Measurements from ENCODE around the gene CLBA1.
"Not testable (repeated sequence)": the region's sequence is repeated elsewhere in the genome, so short reads cannot be mapped to it uniquely, and the experiment has no call there.

The CLBA1 gene

DNA sequence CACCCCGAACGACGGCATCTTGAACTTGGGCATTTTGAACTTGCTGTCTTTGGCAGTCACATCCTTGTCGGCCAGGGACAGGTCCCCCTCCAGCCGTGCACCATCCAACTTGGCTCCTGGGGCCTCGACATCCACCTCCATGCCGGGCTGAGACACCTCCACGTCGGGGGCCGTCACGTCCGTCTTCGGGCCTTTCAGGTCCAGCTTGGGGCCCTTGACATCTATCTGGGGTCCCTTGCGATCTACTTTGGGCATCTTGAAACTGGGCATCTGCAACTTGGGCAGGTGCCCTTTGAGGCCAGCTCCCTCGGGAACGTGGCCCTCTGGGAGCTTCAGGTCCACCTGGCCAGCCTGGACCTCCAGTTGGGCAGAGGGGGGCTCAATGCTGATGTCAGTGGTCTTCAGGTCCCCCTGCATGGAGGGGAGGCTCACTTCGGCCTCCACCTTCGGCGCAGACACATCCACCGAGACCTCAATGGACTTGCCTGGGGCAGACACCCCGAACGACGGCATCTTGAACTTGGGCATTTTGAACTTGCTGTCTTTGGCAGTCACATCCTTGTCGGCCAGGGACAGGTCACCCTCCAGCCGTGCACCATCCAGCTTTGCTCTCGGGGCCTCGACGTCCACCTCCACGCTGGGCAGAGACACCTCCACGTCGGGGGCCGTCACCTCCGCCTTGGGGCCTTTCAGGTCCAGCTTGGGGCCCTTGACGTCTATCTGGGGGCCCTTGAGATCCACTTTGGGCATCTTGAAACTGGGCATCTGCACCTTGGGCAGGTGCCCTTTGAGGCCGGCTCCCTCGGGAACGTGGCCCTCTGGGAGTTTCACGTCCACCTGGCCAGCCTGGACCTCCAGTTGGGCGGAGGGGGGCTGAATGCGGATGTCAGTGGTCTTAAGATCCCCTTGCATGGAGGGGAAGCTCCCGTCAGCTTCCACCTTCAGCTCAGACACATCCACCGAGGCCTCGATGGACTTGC, 39.3 kb upstream of the CLBA1 start:
- in situ Hi-C loops (cut with HindIII; ENCODE audit: low sequenced_read_pairs); DNase-seq (ENCODE audit: low read depth); H3K4me3 ChIP-seq (ENCODE audit: low read depth, low read length): not testable (repeated sequence)

DNA sequence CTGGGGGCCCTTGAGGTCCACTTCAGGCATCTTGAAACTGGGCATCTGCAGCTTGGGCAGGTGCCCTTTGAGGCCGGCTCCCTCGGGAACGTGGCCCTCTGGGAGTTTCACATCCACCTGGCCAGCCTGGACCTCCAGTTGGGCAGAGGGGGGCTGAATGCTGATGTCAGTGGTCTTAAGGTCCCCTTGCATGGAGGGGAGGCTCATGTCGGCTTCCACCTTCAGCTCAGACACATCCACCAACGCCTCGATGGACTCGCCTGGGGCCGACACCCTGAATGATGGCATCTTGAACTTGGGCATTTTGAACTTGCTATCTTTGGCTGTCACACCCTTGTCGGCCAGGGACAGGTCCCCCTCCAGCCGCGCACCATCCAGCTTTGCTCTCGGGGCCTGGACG, 38.4 kb upstream of the CLBA1 start:
- in situ Hi-C loops (cut with HindIII; ENCODE audit: low sequenced_read_pairs); DNase-seq (ENCODE audit: low read depth); H3K4me3 ChIP-seq (ENCODE audit: low read depth, low read length): not testable (repeated sequence)

GRCh38 chr14:104947881-104948735, 37.5 kb upstream of the CLBA1 start:
- DNase-seq (ENCODE audit: low read depth); H3K4me3 ChIP-seq (ENCODE audit: low read depth, low read length); in situ Hi-C loops (cut with HindIII; ENCODE audit: low sequenced_read_pairs): not testable (repeated sequence)

- TF ChIP-seq CTCF (IDR thresholded peaks at IDR 0.05; ENCODE audit: low read depth, low read length, missing control alignments) = no peak
- H3K4me3 ChIP-seq (ENCODE audit: low read depth, low read length) = no peak overlapping the region
- no peak for DNase-seq (ENCODE audit: low read depth)
- in situ Hi-C loops (cut with HindIII; ENCODE audit: low sequenced_read_pairs) = no loop called here
Measured at GRCh38 chr14:104948736-104949031, 36.9 kb upstream of the CLBA1 start.

- in situ Hi-C loops (cut with HindIII; ENCODE audit: low sequenced_read_pairs); H3K4me3 ChIP-seq (ENCODE audit: low read depth, low read length); DNase-seq (ENCODE audit: low read depth): not testable (repeated sequence)
Measured at GRCh38 chr14:104949406-104949955, 36.1 kb upstream of the CLBA1 start.

DNA sequence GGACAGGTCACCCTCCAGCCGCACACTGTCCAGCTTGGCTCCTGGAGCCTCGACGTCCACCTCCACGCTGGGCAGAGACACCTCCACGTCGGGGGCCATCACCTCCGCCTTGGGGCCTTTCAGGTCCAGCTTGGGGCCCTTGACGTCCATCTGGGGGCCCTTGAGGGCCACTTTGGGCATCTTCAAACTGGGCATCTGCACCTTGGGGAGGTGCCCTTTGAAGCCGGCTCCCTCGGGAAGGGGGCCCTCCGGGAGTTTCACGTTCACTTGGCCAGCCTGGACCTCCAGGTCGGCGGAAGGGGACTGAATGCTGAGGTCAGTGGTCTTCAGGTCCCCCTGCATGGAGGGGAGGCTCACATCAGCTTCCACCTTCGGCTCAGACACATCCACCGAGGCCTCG, 35.6 kb upstream of the CLBA1 start:
- in situ Hi-C loops (cut with HindIII; ENCODE audit: low sequenced_read_pairs) = no loop called here

GRCh38 chr14:104950701-104951100, 34.9 kb upstream of the CLBA1 start:
- in situ Hi-C loops (cut with HindIII; ENCODE audit: low sequenced_read_pairs); H3K4me3 ChIP-seq (ENCODE audit: low read depth, low read length); DNase-seq (ENCODE audit: low read depth): not testable (repeated sequence)

More for the DNA sequence above, 35.6 kb upstream of the CLBA1 start:
- DNase-seq (ENCODE audit: low read depth) = no peak
- H3K4me3 ChIP-seq (ENCODE audit: low read depth, low read length) = no peak overlapping the region
- no peak for TF ChIP-seq CTCF (IDR thresholded peaks at IDR 0.05; ENCODE audit: low read depth, low read length, missing control alignments)

DNA sequence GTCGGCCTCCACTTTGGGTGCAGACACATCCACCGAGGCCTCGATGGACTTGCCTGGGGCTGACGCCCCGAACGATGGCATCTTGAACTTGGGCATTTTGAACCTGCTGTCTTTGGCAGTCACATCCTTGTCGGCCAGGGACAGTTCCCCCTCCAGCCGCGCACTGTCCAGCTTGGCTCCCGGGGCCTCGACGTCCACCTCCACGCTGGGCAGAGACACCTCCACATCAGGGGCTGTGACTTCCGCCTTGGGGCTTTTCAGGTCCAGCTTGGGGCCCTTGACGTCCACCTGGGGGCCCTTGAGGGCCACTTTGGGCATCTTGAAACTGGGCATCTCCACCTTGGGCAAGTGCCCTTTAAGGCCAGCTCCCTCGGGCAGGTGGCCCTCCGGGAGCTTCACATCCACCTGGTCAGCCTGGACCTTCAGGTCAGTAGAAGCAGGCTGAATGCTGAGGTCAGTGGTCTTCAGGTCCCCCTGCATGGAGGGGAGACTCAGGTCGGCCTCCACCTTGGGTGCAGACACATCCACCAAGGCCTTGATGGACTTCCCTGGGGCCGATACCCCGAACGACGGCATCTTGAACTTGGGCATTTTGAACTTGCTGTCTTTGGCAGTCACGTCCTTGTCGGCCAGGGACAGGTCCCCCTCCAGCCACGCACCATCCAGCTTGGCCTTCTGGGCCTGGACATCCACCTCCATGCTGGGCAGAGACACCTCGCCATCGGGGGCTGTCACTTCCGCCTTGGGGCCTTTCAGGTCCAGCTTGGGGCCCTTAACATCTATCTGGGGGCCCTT, 33.5 kb upstream of the CLBA1 start:
- in situ Hi-C loops (cut with HindIII; ENCODE audit: low sequenced_read_pairs); DNase-seq (ENCODE audit: low read depth): not testable (repeated sequence)

DNA sequence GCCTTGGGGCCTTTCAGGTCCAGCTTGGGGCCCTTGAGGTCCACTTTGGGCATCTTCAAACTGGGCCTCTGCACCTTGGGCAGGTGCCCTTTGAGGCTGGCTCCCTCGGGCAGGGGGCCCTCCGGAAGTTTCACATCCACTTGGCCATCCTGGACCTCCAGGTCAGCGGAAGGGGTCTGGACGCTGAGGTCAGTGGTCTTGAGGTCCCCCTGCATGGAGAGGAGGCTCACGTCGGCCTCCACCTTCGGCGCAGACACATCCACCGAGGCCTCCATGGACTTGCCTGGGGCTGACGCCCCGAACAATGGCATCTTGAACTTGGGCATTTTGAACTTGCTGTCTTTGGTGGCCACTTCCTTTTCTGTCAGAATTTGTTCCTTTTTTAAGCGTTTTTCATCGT, 32.5 kb upstream of the CLBA1 start:
- no peak for TF ChIP-seq CTCF (IDR thresholded peaks at IDR 0.05; ENCODE audit: low read depth, low read length, missing control alignments)
- no peak for DNase-seq (ENCODE audit: low read depth)
- no peak overlapping the region for H3K4me3 ChIP-seq (ENCODE audit: low read depth, low read length)
- in situ Hi-C loops (cut with HindIII; ENCODE audit: low sequenced_read_pairs) = no loop called here

More for the DNA sequence above, 33.5 kb upstream of the CLBA1 start:
- not testable (repeated sequence) for H3K4me3 ChIP-seq (ENCODE audit: low read depth, low read length)
